ENCODE results near the gene GDI2. TPM values are rescaled to one million over a fixed set of nuclear protein-coding genes. Genes with fewer than 3 reads are reported as not detected.

The GDI2 gene
- total RNA-seq, 1 experiment from 2014 or later: 321 TPM

DNA sequence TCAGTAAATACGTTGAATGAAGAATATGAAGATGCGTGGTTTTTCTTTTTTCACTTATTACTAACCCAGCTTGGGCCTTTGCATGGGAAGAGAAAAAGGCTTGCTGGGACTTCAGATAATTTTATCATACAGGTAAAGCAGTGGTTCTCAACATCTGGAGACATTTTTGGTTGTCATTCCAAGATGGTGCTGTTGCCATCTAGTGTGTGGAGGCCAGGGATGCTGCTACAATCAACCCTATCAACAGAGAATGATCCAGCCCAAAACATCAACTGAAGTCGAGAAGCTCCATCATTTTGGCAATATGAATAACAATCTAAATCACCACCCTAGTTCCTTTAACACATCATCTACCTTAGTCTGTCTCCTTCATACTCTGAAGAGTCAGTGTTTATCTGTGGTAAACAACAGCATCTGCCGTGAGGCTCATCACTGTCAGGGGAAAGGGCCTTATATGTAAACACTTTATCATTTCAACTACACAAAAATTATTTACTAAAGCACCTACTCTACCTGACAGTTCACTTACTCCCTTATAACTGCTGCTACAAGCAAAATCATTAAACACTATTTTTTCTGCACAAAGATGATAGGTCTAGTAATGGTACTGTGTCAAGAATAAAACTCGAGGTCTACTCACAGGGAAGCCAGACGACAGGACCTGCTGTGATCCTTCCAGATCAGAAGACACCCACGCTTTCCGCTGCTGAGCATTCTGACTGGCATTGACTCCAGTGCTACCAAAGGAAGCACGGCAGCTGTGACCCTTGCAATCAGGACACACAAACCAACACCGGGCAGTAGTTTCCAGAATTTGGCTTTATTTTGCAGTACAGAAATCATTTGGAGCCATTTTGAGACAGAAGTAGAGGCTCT is 48.6 kb downstream of the GDI2 start:
- Mint-ChIP-seq H3K27ac (peak overlapping the region; percentile 17), H3K4me3 (no peak overlapping the region), H3K36me3 (peaks cover 72% of the 10 kb centered on the region), H3K27me3 (ENCODE audit: low read depth) (no peaks in the 10 kb centered on the region), H3K4me1 (no peaks in the 10 kb centered on the region), H3K9me3 (no peaks in the 10 kb centered on the region)
- TF ChIP-seq ELF4 (CRISPR knock-in tag; IDR thresholded peaks at IDR 0.05; ENCODE audit: low read depth) (no peak), ZNF232 (CRISPR knock-in tag; IDR thresholded peaks at IDR 0.05) (no peak), ZNF219 (CRISPR knock-in tag; IDR thresholded peaks at IDR 0.05; ENCODE audit: borderline replicate concordance) (no peak), USF2 (CRISPR knock-in tag; IDR thresholded peaks at IDR 0.05) (no peak)
- TF ChIP-seq, protein P1, sequence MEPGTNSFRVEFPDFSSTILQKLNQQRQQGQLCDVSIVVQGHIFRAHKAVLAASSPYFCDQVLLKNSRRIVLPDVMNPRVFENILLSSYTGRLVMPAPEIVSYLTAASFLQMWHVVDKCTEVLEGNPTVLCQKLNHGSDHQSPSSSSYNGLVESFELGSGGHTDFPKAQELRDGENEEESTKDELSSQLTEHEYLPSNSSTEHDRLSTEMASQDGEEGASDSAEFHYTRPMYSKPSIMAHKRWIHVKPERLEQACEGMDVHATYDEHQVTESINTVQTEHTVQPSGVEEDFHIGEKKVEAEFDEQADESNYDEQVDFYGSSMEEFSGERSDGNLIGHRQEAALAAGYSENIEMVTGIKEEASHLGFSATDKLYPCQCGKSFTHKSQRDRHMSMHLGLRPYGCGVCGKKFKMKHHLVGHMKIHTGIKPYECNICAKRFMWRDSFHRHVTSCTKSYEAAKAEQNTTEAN (CRISPR knock-in tag; IDR thresholded peaks at IDR 0.05): no peak
- TF ChIP-seq, protein P2, sequence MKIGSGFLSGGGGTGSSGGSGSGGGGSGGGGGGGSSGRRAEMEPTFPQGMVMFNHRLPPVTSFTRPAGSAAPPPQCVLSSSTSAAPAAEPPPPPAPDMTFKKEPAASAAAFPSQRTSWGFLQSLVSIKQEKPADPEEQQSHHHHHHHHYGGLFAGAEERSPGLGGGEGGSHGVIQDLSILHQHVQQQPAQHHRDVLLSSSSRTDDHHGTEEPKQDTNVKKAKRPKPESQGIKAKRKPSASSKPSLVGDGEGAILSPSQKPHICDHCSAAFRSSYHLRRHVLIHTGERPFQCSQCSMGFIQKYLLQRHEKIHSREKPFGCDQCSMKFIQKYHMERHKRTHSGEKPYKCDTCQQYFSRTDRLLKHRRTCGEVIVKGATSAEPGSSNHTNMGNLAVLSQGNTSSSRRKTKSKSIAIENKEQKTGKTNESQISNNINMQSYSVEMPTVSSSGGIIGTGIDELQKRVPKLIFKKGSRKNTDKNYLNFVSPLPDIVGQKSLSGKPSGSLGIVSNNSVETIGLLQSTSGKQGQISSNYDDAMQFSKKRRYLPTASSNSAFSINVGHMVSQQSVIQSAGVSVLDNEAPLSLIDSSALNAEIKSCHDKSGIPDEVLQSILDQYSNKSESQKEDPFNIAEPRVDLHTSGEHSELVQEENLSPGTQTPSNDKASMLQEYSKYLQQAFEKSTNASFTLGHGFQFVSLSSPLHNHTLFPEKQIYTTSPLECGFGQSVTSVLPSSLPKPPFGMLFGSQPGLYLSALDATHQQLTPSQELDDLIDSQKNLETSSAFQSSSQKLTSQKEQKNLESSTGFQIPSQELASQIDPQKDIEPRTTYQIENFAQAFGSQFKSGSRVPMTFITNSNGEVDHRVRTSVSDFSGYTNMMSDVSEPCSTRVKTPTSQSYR (CRISPR knock-in tag; IDR thresholded peaks at IDR 0.05): no peak
- TF ChIP-seq, protein P3, sequence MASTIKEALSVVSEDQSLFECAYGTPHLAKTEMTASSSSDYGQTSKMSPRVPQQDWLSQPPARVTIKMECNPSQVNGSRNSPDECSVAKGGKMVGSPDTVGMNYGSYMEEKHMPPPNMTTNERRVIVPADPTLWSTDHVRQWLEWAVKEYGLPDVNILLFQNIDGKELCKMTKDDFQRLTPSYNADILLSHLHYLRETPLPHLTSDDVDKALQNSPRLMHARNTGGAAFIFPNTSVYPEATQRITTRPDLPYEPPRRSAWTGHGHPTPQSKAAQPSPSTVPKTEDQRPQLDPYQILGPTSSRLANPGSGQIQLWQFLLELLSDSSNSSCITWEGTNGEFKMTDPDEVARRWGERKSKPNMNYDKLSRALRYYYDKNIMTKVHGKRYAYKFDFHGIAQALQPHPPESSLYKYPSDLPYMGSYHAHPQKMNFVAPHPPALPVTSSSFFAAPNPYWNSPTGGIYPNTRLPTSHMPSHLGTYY (CRISPR knock-in tag; IDR thresholded peaks at IDR 0.05): 0 out of 2 replicates have a peak, but pooled peaks have one; percentile 33
- ATAC-seq (no peak), DNase-seq (ENCODE audit: low spot score) (no peak)
- ChIA-PET POLR2A (no interaction called here), CTCF (interaction anchor here (0.5 kb wide), 1 partner anchor 61 kb away, joined by 5 read pairs; no protein-coding TSS in a partner anchor)

- POLR2A ChIA-PET: interaction anchor here (0.6 kb wide), 1 partner anchor 10 kb away, joined by 3 read pairs; no protein-coding TSS in a partner anchor
- no peak overlapping the region for H3K27ac Mint-ChIP-seq
- H3K4me1 Mint-ChIP-seq: no peaks in the 10 kb centered on the region
- CTCF ChIA-PET: no interaction called here
- no peak for ATAC-seq
- no peak overlapping the region for H3K4me3 Mint-ChIP-seq
- no peaks in the 10 kb centered on the region for H3K27me3 Mint-ChIP-seq (ENCODE audit: low read depth)
- peaks cover 70% of the 10 kb centered on the region for H3K36me3 Mint-ChIP-seq
- no peak for DNase-seq (ENCODE audit: low spot score)
- H3K9me3 Mint-ChIP-seq: no peaks in the 10 kb centered on the region
- no peak for TF ChIP-seq NFYB (CRISPR knock-in tag; conservative IDR thresholded peaks at IDR 0.05; ENCODE audit: low read depth)
- TF ChIP-seq, protein P4, sequence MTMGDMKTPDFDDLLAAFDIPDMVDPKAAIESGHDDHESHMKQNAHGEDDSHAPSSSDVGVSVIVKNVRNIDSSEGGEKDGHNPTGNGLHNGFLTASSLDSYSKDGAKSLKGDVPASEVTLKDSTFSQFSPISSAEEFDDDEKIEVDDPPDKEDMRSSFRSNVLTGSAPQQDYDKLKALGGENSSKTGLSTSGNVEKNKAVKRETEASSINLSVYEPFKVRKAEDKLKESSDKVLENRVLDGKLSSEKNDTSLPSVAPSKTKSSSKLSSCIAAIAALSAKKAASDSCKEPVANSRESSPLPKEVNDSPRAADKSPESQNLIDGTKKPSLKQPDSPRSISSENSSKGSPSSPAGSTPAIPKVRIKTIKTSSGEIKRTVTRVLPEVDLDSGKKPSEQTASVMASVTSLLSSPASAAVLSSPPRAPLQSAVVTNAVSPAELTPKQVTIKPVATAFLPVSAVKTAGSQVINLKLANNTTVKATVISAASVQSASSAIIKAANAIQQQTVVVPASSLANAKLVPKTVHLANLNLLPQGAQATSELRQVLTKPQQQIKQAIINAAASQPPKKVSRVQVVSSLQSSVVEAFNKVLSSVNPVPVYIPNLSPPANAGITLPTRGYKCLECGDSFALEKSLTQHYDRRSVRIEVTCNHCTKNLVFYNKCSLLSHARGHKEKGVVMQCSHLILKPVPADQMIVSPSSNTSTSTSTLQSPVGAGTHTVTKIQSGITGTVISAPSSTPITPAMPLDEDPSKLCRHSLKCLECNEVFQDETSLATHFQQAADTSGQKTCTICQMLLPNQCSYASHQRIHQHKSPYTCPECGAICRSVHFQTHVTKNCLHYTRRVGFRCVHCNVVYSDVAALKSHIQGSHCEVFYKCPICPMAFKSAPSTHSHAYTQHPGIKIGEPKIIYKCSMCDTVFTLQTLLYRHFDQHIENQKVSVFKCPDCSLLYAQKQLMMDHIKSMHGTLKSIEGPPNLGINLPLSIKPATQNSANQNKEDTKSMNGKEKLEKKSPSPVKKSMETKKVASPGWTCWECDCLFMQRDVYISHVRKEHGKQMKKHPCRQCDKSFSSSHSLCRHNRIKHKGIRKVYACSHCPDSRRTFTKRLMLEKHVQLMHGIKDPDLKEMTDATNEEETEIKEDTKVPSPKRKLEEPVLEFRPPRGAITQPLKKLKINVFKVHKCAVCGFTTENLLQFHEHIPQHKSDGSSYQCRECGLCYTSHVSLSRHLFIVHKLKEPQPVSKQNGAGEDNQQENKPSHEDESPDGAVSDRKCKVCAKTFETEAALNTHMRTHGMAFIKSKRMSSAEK (CRISPR knock-in tag; IDR thresholded peaks at IDR 0.05; ENCODE audit: borderline replicate concordance): no peak
- TF ChIP-seq RELA (CRISPR knock-in tag; IDR thresholded peaks at IDR 0.05; ENCODE audit: borderline replicate concordance): no peak
- no peak for TF ChIP-seq USF1 (CRISPR knock-in tag; IDR thresholded peaks at IDR 0.05)
- TF ChIP-seq ZBTB21 (CRISPR knock-in tag; IDR thresholded peaks at IDR 0.05; ENCODE audit: borderline replicate concordance): no peak
- TF ChIP-seq NFE2L1 (CRISPR knock-in tag; IDR thresholded peaks at IDR 0.05): no peak
- no peak for TF ChIP-seq TCF7 (CRISPR knock-in tag; IDR thresholded peaks at IDR 0.05; ENCODE audit: low read depth)
- TF ChIP-seq, protein P1 (CRISPR knock-in tag; IDR thresholded peaks at IDR 0.05): no peak
- TF ChIP-seq ZNF416 (CRISPR knock-in tag; IDR thresholded peaks at IDR 0.05): no peak
- TF ChIP-seq SOX15 (CRISPR knock-in tag; IDR thresholded peaks at IDR 0.05): no peak
- no peak for TF ChIP-seq EMX1 (CRISPR knock-in tag; IDR thresholded peaks at IDR 0.05)
- no peak for TF ChIP-seq FOXP1 (CRISPR knock-in tag; IDR thresholded peaks at IDR 0.05; ENCODE audit: borderline replicate concordance)
These were observed 50.7 kb downstream of the GDI2 start for GRCh38 chr10:5762531-5762930.
